Upper lobe of left lung (tissue), 4 donors: Measurements from ENCODE around the gene SAXO2.
"Not testable (repeated sequence)": the region's sequence is repeated elsewhere in the genome, so short reads cannot be mapped to it uniquely, and the experiment has no call there.

Experiments
- CTCF ChIP-seq, 6 experiments: fragments of 450-650 bp in 4 of 6; fragments of 200-600 bp in 2 of 6; sonication (generic) in 2 of 6; IDR thresholded peaks; one replicate each; pipeline ENCODE4 v1.5.1; 2016 to 2019; ENCODE audit warnings: antibody characterized with exemption in 6 of 6
- EP300 ChIP-seq, 4 donors: sonication (generic); formaldehyde crosslinking; IDR thresholded peaks; one replicate each; pipeline ENCODE4 v1.5.1; 2017; ENCODE audit warnings: antibody characterized with exemption in 4 of 4, control low read depth in 2 of 4
- POLR2AphosphoS5 ChIP-seq, 2 donors: sonication (generic); formaldehyde crosslinking; IDR thresholded peaks; one replicate each; pipeline ENCODE4 v1.5.1; 2017; ENCODE audit warnings: antibody characterized with exemption in 2 of 2

DNA sequence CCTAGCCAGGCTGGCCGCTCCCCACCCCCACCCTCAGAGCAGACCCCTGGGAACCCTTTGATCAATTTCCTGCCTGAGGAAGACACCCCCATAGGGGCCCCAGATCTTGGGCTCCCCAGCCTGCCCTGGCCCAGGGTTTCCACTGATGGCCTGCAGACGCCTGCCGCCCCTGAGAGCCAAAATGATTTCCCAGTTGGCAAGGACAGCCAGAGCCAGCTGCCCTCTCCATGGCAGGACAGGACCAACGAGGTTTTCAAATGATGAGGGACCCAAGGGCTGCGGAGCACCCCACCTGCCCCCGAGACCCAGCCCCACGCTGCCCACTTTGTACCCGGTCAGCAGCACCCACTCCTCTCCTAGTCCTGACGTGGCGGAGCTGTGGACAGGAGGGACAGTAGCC is 64.8 kb downstream of the SAXO2 start:
- not testable (repeated sequence) for TF ChIP-seq CTCF, POLR2AphosphoS5, EP300 (IDR thresholded peaks at IDR 0.05)
